Measurements from ENCODE around the gene UBAC1.
A peak's percentile ranks its signal among the peaks of the same experiment; 100 is the strongest.

The UBAC1 gene

GRCh38 chr9:135888126-135888765 is 72.9 kb downstream of the UBAC1 start:
- Histone ChIP-seq H3K4me3 (no peak overlapping the region), H3K9me3 (ENCODE audit: low read depth, low read length) (no peaks in the 10 kb centered on the region), H3K9ac (ENCODE audit: insufficient read length) (no peak overlapping the region), H3K36me3 (ENCODE audit: insufficient read depth, low read length) (no peaks in the 10 kb centered on the region), H3K27ac (0 out of 2 replicates have a peak overlapping the region, but pooled peaks have one; percentile 33)
- no peak for DNase-seq (ENCODE audit: low read depth, low spot score)
- TF ChIP-seq FOXP2 (optimal IDR thresholded peaks at IDR 0.05; ENCODE audit: control extremely low read depth, extremely low read length, insufficient read depth) (no peak), EZH2 (IDR thresholded peaks at IDR 0.05) (no peak), POLR2AphosphoS5 (IDR thresholded peaks at IDR 0.05; ENCODE audit: borderline replicate concordance, low read depth, low read length) (no peak)

GRCh38 chr9:135887585-135888050 is 73.6 kb downstream of the UBAC1 start:
- Histone ChIP-seq H3K36me3 (ENCODE audit: insufficient read depth, low read length) (no peaks in the 10 kb centered on the region; the same call in 1 of the 2 replicates), H3K9ac (ENCODE audit: insufficient read length) (no peak overlapping the region), H3K27ac (0 out of 2 replicates have a peak overlapping the region, but pooled peaks have one; percentile 33), H3K4me3 (peak overlapping the region; percentile 36; the same call in 1 of the 2 replicates), H3K9me3 (ENCODE audit: low read depth, low read length) (no peaks in the 10 kb centered on the region)
- TF ChIP-seq POLR2AphosphoS5 (IDR thresholded peaks at IDR 0.05; ENCODE audit: borderline replicate concordance, low read depth, low read length) = no peak
- no peak for TF ChIP-seq EZH2 (IDR thresholded peaks at IDR 0.05)
- no peak for TF ChIP-seq FOXP2 (optimal IDR thresholded peaks at IDR 0.05; ENCODE audit: control extremely low read depth, extremely low read length, insufficient read depth)
- no peak for DNase-seq (ENCODE audit: low read depth, low spot score)

- no peak overlapping the region for H3K27ac ChIP-seq
- H3K4me3 ChIP-seq = peak overlapping the region; percentile 36; the same call in 1 of the 2 replicates
- no peaks in the 10 kb centered on the region for H3K9me3 ChIP-seq (ENCODE audit: low read depth, low read length)
- H3K9ac ChIP-seq (ENCODE audit: insufficient read length) = no peak overlapping the region
- no peaks in the 10 kb centered on the region; the same call in 1 of the 2 replicates for H3K36me3 ChIP-seq (ENCODE audit: insufficient read depth, low read length)
- TF ChIP-seq POLR2AphosphoS5 (IDR thresholded peaks at IDR 0.05; ENCODE audit: borderline replicate concordance, low read depth, low read length) = no peak
- no peak for DNase-seq (ENCODE audit: low read depth, low spot score)
Measured at GRCh38 chr9:135887021-135887507, 74.1 kb downstream of the UBAC1 start.

- Histone ChIP-seq H3K9me3 (ENCODE audit: low read depth, low read length) (no peaks in the 10 kb centered on the region), H3K36me3 (ENCODE audit: insufficient read depth, low read length) (no peaks in the 10 kb centered on the region; the same call in 1 of the 2 replicates), H3K27ac (no peak overlapping the region), H3K4me3 (no peak overlapping the region), H3K9ac (ENCODE audit: insufficient read length) (no peak overlapping the region)
- DNase-seq (ENCODE audit: low read depth, low spot score) = no peak
- no peak for TF ChIP-seq EZH2 (IDR thresholded peaks at IDR 0.05)
- no peak for TF ChIP-seq POLR2AphosphoS5 (IDR thresholded peaks at IDR 0.05; ENCODE audit: borderline replicate concordance, low read depth, low read length)
- no peak for TF ChIP-seq FOXP2 (optimal IDR thresholded peaks at IDR 0.05; ENCODE audit: control extremely low read depth, extremely low read length, insufficient read depth)
Measured at GRCh38 chr9:135886147-135886981, 74.8 kb downstream of the UBAC1 start.

- DNase-seq (ENCODE audit: low read depth, low spot score) = no peak
- Histone ChIP-seq H3K4me3 (no peak overlapping the region), H3K36me3 (ENCODE audit: insufficient read depth, low read length) (no peaks in the 10 kb centered on the region; the same call in 1 of the 2 replicates), H3K9ac (ENCODE audit: insufficient read length) (no peak overlapping the region), H3K27ac (no peak overlapping the region), H3K9me3 (ENCODE audit: low read depth, low read length) (no peaks in the 10 kb centered on the region)
- TF ChIP-seq FOXP2 (optimal IDR thresholded peaks at IDR 0.05; ENCODE audit: control extremely low read depth, extremely low read length, insufficient read depth) (no peak), EZH2 (IDR thresholded peaks at IDR 0.05) (no peak), POLR2AphosphoS5 (IDR thresholded peaks at IDR 0.05; ENCODE audit: borderline replicate concordance, low read depth, low read length) (no peak)
Measured at GRCh38 chr9:135885100-135885853, 75.9 kb downstream of the UBAC1 start.

- Histone ChIP-seq H3K27ac (no peak overlapping the region), H3K9me3 (ENCODE audit: low read depth, low read length) (no peaks in the 10 kb centered on the region), H3K9ac (ENCODE audit: insufficient read length) (no peak overlapping the region), H3K4me3 (no peak overlapping the region), H3K36me3 (ENCODE audit: insufficient read depth, low read length) (no peaks in the 10 kb centered on the region; the same call in 1 of the 2 replicates)
- DNase-seq (ENCODE audit: low read depth, low spot score) = no peak
- TF ChIP-seq EZH2 (IDR thresholded peaks at IDR 0.05) (no peak), POLR2AphosphoS5 (IDR thresholded peaks at IDR 0.05; ENCODE audit: borderline replicate concordance, low read depth, low read length) (no peak), FOXP2 (optimal IDR thresholded peaks at IDR 0.05; ENCODE audit: control extremely low read depth, extremely low read length, insufficient read depth) (no peak)
Measured at GRCh38 chr9:135884328-135885035, 76.7 kb downstream of the UBAC1 start.

GRCh38 chr9:135883410-135884089 is 77.6 kb downstream of the UBAC1 start:
- Histone ChIP-seq H3K4me3 (no peak overlapping the region), H3K9me3 (ENCODE audit: low read depth, low read length) (no peaks in the 10 kb centered on the region), H3K36me3 (ENCODE audit: insufficient read depth, low read length) (no peaks in the 10 kb centered on the region; the same call in 1 of the 2 replicates), H3K27ac (no peak overlapping the region), H3K9ac (ENCODE audit: insufficient read length) (no peak overlapping the region)
- TF ChIP-seq EZH2 (IDR thresholded peaks at IDR 0.05) (no peak), POLR2AphosphoS5 (IDR thresholded peaks at IDR 0.05; ENCODE audit: borderline replicate concordance, low read depth, low read length) (no peak), FOXP2 (optimal IDR thresholded peaks at IDR 0.05; ENCODE audit: control extremely low read depth, extremely low read length, insufficient read depth) (no peak)
- DNase-seq (ENCODE audit: low read depth, low spot score) = no peak

All from SK-N-MC (cell line).